ENCODE measurements around the gene CPLX1.

CPLX1 gene

DNA sequence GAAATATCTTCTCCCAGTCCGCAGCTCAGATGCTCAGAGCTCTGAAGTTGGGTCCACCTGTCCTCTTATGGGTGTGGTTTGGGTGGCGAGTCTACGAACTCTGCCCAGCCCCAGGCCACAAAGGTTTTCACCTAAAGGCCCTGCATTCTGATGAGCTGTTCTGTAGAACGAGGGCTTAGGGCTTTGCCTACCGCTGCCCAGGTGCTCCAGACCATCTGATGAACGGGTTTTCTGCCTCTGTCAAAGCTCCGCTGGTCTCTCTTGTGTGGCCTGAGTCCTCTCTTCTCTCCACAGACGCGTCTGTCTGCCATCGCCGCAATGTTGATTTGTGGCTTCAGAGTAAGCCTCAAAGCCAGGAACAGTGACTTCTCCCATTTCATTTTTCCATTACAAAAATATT lies 28.4 kb upstream of the CPLX1 start:
- no peak for DNase-seq (ENCODE audit: low spot score)

GRCh38 chr4:853416-853781 lies 27.5 kb upstream of the CPLX1 start:
- no peak for DNase-seq (ENCODE audit: low spot score)

GRCh38 chr4:851701-852430 lies 25.9 kb upstream of the CPLX1 start:
- DNase-seq (ENCODE audit: low spot score), result no peak

- no peak for DNase-seq (ENCODE audit: low spot score)
These were observed 24.5 kb upstream of the CPLX1 start for GRCh38 chr4:850323-850945.

DNA sequence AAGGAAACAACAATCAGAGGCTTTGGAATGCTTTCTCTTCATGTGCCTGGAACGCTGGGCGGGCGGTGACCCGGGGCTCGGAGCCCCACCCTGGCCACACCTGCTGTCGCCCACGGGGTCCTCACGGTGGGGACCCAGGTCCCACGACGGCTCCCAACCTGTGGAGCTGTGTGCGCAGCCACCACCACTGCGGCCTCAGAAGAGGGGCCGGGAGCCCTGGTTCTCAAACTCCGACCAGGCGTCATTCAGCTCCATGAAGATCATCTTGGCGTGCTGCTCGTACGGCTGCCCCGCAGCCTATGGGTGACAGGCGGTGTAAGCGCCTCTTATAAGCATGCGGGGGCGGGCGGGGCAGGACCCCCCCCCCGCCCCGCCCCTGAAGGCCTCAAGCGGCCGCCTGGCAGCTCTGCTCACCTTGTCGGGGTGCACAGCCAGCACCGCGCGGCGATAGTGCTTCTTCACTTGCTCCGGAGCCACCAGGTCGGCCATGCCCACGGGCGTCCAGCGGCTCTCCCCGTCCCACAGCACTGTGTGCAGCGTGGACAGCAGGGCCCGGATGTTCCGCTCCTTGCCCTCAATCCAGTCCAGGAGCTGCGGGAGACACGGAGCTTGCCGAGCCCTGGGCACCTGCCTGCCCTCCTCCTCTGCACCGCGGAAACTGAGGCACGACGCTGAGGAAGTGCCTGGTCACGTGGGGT lies 23.7 kb upstream of the CPLX1 start:
- no peak for DNase-seq (ENCODE audit: low spot score)

- DNase-seq (ENCODE audit: low spot score), result no peak
These were observed 23.0 kb upstream of the CPLX1 start for GRCh38 chr4:848803-849477.

GRCh38 chr4:848307-848691 lies 22.4 kb upstream of the CPLX1 start:
- DNase-seq (ENCODE audit: low spot score), result no peak

- no peak for DNase-seq (ENCODE audit: low spot score)
These were observed 19.9 kb upstream of the CPLX1 start for GRCh38 chr4:845836-846251.

GRCh38 chr4:845233-845835 lies 19.4 kb upstream of the CPLX1 start:
- no peak for DNase-seq (ENCODE audit: low spot score)

- no peak for DNase-seq (ENCODE audit: low spot score)
These were observed 18.9 kb upstream of the CPLX1 start for GRCh38 chr4:844752-845232.

- DNase-seq (ENCODE audit: low spot score), result no peak
These were observed 13.9 kb upstream of the CPLX1 start for GRCh38 chr4:839675-840443.

DNA sequence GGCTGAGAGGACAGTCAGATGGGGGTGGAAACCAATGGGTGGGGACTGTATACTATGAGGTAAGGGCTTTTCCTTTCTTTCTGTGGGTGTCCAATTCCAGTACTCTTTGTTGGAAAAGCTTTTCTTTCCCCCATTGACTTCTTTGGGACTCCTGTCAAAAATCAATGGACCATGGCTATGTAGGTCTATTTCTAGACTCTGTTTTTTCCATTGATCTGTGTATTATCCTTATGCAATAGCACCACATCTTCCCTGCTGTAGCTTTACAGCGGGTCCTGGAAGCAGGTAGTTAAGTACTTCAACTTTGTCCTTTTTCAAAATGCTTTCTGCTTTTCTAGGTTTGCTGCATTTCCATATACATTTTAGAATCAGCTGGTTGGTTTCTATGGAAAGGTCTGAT lies 11.8 kb upstream of the CPLX1 start:
- DNase-seq (ENCODE audit: low spot score), result no peak

- no peak for DNase-seq (ENCODE audit: low spot score)
These were observed 10.9 kb upstream of the CPLX1 start for GRCh38 chr4:836750-837301.

DNA sequence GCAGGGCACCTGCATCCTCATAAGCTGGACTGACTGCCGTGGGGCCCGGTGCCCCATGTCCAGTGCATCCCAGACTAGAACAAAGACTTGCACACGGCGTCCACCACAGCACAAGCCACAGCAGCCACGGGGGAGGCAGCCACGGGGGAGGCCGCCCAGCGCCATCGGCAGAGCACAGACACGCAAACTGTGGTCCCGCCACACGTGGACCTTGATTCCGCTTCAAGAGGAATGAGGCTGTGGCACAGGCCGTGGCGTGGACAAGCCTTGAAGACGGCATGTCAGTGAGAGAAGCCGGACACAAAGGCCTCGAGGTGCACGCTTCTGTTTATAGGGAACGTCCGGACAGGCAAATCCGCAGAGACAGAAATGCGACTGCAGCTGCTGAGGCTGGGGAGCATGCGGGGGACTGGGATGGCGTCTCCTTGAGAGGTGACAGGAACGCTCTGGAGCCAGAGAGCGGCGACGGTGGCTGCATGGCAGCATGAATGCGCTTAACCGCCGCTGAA lies 10.1 kb upstream of the CPLX1 start:
- no peak for DNase-seq (ENCODE audit: low spot score)

GRCh38 chr4:835148-836002 lies 9.4 kb upstream of the CPLX1 start:
- peak; percentile 21 for DNase-seq (ENCODE audit: low spot score)

DNA sequence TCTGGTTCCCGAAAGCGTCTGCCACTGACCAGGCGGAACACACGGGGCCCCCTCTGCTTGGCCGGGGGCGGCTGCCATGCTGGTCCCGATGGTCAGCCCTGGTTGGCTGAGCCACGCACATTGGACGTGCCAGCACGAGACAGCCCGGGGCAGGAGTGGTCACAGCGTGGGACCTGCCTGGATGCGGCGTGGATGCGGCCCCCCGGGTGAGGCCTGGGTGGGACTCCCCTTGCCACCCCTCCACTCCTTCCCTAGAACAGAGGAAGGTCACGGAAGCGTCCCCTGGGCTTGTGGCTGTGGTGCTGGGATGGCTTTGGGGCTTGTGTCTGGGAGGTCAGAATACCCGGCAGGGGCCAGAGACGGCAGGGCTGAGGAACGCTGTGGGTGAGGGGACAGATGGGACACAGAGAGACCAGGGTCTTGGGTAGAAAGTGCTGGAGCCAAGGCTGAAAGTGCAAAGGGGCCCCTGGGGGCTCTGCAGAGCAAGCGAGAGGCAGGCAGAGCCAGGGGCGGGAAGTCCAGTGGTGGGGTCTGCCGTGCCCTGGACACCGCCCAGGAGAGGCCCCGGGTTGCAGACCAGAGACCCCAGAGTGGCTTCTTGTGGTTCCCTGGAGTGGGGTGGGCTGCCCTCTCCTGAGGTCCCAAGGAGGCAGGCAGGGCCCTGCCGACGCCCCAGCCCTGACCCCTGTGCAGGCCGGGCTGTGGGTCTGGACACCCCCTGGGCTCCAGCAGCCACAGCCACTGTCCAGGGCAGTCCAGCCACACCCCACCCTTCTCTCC lies 8.6 kb upstream of the CPLX1 start:
- DNase-seq (ENCODE audit: low spot score), result no peak

DNA sequence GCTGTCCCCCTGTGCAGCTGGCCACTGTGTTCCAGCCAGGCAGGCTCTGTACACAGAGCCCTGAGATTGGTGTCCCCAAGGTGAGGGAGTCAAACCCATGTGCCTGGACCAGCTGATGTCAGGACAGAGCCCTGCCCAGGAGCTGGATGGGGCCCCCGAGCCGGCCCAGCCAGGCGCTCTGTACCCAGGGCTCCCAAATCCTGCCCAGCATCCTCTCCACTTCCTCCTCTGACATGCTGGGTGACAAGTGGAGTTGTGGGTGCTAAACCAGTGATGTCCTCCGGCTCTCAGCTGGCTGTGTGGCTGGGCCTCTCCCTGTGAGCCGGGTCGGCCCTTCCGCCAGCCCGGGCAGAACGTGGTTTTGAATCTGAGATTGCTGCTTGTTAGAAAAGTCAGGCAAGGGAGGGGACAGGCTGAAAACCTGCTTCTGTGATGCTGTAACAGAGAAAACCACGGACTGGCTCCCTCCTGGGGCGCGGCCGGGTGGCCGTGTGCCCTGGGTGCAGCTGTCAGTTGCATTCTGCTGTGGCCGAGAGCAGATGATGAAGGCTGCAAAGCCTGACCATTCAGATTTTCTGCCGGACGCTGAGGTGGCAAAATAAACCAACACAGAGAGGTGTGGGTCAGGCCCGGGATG lies 7.9 kb upstream of the CPLX1 start:
- DNase-seq (ENCODE audit: low spot score), result no peak

- DNase-seq (ENCODE audit: low spot score), result no peak
These were observed 7.2 kb upstream of the CPLX1 start for GRCh38 chr4:833156-833555.

DNA sequence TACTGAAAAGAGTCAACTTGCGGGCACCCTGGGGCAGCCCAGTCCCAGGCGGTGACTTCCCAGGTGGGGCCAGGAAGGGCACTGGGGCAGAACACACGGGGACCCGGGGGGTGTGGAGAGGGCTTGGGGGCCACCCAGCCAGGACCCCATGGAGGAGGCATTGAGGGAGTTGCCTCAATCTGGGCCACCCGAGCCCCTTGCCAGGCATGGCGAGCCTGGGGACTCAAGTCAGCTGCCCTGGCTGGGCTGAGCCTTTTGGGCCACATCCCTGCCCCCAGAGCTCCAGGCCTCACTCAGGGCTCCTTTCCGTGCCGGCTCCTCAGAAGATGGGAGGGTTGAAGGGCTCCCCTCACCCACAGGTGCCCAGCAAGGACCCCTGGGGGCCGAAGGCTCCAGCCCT lies 6.6 kb upstream of the CPLX1 start:
- no peak for DNase-seq (ENCODE audit: low spot score)
